IPS-18c (cell line): ENCODE results near the gene NDUFAB1.
"Not testable (repeated sequence)": the region's sequence is repeated elsewhere in the genome, so short reads cannot be mapped to it uniquely, and the experiment has no call there.

ENCODE experiments used
- H3K4me3 ChIP-seq: 2 replicates; pipeline ENCODE4 v1.7.0; 2013; ENCODE audit warnings: low read depth, mild to moderate bottlenecking, low read length, moderate library complexity; ENCODE audit not compliant: insufficient read depth
- H3K9me3 ChIP-seq: one replicate; pipeline ENCODE4 v1.6.1; 2013; ENCODE audit warnings: mild to moderate bottlenecking, low read length, moderate library complexity; ENCODE audit not compliant: control insufficient read depth, insufficient read depth

Gene NDUFAB1

DNA sequence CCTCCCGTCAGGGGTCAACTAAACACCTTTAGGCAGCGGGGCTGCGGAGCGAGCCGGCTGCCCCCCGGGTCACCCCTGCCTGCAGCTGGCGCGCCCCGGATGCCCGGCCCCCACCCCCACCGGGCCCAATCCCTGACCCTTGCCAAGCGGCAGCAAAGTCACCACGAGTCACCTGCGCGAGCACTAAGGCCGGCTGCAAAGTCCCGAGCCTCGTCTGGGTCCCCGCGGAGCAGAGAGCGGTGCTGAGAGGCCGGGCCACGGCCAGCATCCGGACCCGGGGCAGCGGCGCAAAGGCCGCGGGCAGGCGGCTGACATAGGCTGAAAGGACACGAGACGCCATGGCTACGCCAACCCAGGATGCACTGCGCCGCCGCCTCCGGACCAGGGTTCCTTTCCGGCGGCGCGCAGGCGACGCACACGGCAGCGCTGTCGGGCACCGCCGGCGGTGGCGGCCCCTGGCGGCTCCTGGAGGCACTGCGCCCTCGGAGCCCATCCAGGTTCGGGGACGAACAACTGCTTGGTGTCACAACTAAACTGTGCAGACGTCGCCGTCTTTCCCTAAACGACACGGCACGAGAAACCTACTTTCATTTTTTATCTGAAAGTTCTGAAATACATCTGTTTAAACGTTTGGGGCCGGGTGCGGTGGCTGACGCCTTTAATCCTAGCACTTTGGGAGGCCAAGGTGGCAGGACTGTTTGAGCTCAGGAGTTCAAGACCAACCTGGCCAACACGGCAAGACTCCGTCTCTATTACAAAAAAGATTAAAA, at the start of gene NDUFAB1:
Gene NDUFAB1, minus strand, starts transcription at position 366 of the 770 bp plus-strand sequence. Its CDS starts 26 bp downstream, at position 340.
- H3K4me3 ChIP-seq = peak within 1 kb of the TSS; percentile 98
- no peaks in the 10 kb centered on the region for H3K9me3 ChIP-seq

DNA sequence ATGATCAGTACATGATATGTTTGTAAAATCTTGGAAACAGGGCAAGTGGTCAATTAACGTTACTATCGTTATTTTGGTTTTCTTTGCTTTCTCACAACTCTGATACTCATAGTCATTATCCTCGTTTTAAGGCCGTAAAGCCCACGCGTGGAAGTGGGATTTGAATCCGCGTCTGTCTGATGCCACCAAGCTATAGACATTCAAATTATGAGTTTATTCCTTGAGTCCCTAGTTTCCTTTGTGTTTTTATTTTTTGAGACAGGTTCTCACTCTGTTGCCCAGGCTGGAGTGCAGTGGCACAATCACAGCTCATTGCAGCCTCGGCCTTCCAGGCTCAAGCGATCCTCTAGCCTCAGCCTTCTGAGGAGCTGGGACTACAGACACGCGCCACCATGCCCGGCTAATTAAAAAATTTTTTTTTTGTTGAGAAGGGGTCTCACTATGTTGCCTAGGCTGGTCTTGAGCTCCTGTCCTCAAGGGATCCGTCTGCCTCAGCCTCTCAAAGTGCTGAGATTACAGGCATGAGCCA, 46.2 kb upstream of the NDUFAB1 start:
- Histone ChIP-seq H3K4me3 (peak overlapping the region; percentile 97), H3K9me3 (no peaks in the 10 kb centered on the region)

DNA sequence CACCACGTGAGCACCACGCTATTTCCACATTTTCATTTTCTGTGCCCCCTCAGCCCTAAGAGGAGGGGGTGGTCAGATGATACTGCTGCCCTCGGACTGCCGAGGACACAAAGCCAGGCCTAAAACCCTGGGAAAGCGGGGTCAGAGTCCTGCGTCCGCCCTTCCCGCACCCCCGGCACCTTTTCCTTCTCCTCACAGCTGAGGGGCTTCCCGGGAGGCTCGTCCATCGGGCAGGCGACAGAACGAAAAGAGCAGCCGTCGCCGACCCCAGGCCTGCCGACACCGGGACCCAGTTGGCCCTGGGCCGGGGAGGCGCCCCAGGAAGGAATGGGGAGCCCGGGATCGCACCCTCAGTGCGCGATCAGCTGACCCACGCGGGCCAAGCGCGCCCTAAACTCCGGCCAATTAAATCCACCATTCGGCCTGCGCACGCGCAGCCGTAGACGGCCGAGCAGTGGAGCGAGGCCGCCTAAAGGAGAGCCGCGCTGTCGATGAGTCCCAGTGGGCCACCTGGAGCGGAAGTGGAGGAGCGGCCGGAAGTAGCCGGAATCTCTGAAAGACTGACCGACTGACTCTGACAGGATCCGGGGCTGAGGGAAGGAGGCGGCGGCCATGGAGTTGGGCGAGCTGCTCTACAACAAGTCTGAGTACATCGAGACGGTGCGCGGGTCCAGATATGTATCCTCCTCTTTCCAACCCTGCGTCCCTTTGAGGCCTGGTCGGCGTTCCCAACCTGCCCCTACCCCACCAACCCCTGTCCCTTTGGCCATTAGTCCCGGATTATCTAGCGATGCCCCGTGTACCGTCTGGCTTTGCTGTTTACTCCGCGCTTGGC, 45.0 kb upstream of the NDUFAB1 start, which contains the start of the genes DCTN5 and PALB2:
Gene DCTN5, plus strand, starts transcription at position 536 of the 835 bp plus-strand sequence. Its CDS starts 77 bp downstream, at position 613.
Gene PALB2, minus strand, starts transcription at position 380 of the 835 bp plus-strand sequence. Its CDS starts 153 bp downstream, at position 227.
- H3K4me3 ChIP-seq = peak within 1 kb of the TSS; percentile 97

DNA sequence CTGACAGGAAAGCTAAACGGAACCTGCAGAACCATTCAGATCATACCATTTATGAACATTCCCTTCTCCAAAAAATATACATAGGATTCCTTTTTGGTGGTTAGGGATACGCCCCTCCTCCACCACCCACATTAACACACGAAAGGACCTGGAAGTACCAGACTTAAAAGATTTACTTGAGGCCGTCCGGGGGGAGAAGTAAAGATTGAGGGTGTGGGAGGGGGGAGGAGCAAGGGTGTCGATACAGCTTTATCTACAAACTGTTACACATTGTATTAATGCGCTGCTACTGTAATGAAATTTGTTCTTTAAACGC, 44.5 kb upstream of the NDUFAB1 start:
- Histone ChIP-seq H3K9me3 (no peaks in the 10 kb centered on the region), H3K4me3 (peak overlapping the region; percentile 97)

More for the DNA sequence above, 45.0 kb upstream of the NDUFAB1 start, which contains the start of the genes DCTN5 and PALB2:
- H3K9me3 ChIP-seq = no peaks in the 10 kb centered on the region

DNA sequence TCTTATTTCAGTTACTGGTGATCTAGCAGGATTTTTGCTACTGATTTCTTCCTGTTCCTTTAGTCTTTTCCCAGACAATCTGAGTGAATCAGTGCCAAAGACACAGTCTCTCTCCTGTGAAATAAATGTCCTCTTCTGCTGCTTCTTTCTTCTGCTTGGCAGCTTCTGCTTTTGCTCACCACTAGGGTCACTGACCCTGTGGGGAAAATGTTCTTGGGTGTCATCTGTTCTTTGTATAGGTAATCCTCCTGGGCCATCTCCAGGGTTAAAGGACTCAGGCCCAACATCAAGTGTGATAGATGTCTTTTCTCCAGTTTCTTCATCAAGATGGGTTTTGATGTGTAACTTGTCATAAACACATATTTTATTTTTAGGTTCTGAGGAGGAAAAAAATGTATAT, 39.8 kb upstream of the NDUFAB1 start:
- H3K9me3 ChIP-seq = no peaks in the 10 kb centered on the region
- no peak overlapping the region for H3K4me3 ChIP-seq

DNA sequence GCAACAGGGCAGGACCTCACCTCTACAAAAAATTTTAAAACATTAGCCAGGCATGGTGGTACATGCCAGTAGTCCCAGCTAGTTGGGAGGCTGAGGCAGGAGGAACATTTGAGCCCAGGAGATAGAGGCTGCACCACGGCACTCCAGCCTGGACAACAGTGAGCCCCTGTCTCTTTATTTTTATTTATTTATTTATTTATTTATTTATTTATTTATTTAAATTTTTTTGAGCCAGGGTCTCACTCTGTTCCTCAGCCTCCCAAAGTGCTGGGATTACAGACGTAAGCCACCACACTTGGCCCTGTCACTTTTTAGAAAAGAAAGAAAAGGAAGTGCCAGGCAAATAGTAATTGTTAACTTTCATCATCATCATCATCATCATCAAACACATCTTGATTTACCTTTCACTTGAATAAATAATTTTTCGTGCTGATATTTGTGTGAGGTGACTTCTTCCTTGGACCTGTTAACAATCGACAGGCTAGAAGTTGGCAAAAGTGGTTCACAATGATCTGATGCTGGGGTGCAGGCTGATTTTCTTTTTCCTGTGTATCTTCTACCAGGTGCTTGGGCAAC, 38.4 kb upstream of the NDUFAB1 start:
- Histone ChIP-seq H3K4me3 (no peak overlapping the region), H3K9me3 (no peaks in the 10 kb centered on the region)

DNA sequence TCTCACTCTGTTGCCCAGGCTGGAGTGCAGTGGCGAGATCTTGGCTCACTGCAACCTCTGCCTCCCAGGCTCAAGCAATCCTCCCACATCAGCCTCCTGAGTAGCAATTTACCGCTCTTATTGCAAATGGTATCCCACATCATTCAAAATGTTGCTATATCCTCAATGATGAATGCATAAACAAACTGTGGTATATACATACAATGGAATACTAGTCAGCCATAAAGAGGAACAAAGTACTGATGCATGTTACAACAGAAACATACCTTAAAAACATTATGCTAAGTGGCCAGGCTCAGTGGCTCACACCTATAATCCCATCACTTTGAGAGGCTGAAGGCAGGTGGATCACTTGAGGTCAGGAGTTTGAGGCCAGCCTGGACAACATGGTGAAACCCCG, 35.8 kb upstream of the NDUFAB1 start:
- not testable (repeated sequence) for H3K4me3 ChIP-seq, H3K9me3 ChIP-seq

DNA sequence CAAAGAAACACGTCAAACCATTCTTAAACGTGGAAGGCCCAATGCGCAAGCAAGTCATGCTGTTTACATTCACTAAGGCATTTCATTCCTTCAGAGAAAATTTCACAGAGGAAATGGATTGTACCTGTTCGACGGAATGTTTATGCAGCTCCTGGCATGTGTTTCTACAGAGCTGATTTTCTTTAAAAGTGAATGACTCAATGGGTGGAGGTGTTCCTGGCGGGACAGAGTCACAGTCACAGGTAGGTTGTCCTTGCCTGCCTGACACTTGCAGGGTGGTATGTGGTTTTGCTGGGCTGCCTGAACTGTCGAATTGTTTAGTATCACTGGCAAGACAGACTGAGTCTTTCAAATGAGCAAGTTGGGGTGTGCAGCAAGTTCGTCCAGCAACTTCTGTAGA, 33.4 kb upstream of the NDUFAB1 start:
- H3K4me3 ChIP-seq = no peak overlapping the region
- H3K9me3 ChIP-seq = no peaks in the 10 kb centered on the region

DNA sequence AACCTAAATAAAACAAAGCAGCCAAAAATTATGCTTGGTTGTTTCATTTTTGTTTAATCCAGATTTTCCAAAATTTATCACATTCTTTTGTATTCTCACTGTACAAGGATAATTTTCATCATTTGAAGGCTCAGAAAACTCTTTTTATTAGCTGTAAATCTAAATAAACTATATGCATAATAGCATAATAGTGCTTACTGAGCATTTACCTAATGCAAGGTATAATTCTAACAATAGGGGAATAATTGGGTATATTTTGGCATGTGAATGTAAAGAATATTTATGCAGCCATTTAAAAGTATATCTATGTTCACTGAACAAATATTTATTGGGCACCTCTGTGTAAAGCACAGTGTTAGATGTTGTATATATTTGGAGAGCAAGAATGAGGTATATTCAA, 28.0 kb upstream of the NDUFAB1 start:
- H3K9me3 ChIP-seq = no peaks in the 10 kb centered on the region
- H3K4me3 ChIP-seq = no peak overlapping the region

DNA sequence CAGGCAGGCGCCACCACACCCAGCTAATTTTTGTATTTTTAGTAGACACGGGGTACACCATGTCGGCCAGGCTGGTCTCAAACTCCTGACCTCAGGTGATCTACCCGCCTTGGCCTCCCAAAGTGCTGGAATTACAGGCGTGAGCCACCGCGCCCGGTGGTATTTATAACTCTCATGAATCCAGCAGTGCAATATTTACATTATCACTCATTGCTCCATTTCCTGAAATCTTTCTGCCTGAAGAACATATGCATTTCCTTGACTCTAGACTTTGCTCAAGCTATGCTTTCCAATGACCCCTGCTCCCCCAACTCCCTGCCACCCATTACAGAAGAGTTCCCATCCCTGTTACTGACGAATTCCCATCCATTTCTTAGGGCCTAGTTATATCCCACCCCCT, 19.7 kb upstream of the NDUFAB1 start:
- H3K4me3 ChIP-seq = no peak overlapping the region
- H3K9me3 ChIP-seq = no peaks in the 10 kb centered on the region

DNA sequence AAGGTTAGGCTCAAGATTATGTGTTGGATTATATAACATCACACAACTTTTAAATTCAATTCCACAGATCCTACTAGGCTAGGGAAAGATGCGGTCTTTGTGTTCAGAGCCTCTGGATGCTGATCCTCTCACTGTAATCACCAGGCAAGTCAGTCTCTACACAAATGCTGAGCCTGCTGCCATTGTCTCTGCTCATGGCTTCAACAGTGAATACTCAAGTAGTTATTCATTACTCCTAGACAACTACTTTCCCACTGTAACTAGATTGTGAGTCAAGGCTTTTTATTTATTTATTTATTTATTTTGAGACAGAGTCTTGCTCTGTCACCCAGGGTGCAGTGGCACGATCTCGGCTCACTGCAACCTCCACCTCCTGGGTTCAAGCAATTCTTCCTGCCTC, 15.8 kb upstream of the NDUFAB1 start:
- H3K4me3 ChIP-seq = no peak overlapping the region
- no peaks in the 10 kb centered on the region for H3K9me3 ChIP-seq

DNA sequence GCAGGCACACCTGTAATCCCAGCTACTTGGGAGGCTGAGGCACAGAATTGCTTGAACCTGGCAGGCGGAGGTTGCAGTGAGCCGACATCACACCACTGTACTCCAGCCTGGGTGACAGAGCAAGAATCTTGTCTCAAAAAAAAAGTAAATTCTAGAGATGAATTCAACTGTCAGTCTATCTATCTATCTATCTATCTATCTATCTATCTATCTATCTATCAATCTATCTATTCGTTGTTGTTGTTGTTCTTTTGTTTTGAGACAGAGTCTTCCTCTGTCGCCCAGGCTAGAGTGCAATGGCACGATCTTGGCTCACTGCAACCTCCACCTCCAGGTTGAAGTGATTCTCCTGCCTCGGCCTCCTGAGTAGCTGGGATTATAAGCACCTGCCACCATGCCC, 14.8 kb upstream of the NDUFAB1 start:
- not testable (repeated sequence) for H3K4me3 ChIP-seq, H3K9me3 ChIP-seq

DNA sequence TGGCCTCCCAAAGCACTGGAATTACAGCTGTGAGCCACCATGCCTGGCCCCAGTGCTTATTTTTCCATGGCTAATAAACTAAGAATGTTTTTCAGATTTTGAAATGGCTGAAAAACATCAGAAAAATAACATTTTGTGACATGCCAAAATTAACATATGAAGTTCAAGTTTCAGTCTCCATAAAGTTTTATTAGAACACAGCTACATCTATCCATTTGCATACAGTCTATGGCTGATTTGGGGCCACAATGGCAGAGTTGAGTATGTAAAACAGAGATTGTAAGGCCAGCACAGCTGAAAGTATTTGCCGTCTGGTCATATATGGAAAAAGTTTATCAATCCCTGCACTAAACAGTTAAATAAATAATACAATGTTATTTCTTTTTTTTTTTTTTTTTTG, 13.8 kb upstream of the NDUFAB1 start:
- H3K4me3 ChIP-seq = no peak overlapping the region
- H3K9me3 ChIP-seq = no peaks in the 10 kb centered on the region

DNA sequence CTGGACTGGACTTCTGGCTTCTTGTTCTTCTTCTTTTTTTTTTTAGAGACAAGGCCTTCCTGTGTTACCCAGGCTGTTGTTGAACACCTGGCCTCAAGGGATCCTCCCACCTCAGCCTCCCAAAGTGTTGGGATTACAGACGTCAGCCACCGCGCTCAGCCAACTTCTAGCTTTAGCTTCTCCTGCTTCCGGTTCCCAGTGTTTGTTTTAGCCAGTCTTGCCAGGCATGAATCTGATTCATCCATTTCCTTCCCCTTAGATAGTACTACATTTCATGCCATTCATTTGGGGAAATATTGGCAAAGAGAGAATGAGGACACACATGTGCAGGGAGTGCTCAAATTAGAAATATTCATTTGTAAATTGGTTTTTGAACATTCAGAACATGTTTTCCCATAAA, 12.1 kb upstream of the NDUFAB1 start:
- Histone ChIP-seq H3K9me3 (no peaks in the 10 kb centered on the region), H3K4me3 (no peak overlapping the region)

DNA sequence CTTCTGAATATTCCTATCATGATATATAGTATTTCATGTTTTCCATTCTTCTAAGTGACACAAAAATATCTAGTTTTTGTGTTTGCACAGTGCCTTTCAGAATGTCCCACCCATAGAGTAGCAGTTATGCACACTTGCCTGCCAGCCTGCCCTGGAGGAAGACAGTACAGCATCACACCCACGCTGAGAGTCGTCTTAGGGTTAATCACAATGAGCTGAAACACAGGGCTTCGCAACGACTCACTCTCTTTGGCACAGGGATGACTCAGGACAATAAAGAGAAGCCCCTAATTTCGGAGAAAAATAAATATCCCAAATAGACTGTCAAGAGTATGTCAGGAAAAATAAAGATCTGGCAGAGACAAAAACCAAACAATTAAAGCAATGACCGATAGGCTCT, 11.6 kb upstream of the NDUFAB1 start:
- no peak overlapping the region for H3K4me3 ChIP-seq

DNA sequence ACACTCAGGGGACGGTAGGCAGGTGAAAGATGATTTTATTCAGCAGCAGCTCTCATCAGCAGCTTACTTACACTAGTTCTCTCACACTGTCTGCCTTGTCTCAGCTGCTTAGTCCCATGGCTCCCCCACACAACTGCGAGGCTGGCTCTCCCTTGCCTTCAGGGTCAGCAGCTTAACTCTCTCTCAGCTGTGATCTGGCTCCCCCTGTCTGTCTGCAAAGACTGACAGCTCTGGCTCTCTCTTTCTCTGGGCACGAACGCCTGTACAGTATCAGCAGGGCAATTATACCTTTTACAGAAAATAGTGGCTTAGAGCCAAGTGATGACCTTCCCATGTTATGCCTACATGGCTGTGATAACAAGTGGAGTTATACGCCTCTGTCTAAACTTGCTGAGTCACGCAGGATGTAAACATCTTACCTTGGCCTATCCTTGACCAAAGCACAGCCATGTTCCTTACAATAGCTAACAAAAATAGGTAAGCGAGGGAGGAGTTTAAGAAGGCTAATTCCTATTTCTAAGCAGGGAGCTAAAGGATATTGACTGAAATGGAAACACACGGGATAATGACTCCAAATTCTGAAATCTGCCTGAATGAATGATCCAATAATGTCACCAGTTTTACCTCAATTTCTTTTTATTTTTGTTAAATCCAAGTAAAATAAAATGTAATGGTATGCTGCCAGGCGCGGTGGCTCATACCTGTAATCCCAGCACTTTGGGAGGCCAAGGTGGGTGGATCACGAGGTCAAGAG, 1.1 kb upstream of the NDUFAB1 start:
- no peak overlapping the region for H3K4me3 ChIP-seq

More for the DNA sequence above, 11.6 kb upstream of the NDUFAB1 start:
- no peaks in the 10 kb centered on the region for H3K9me3 ChIP-seq

More for the DNA sequence above, 1.1 kb upstream of the NDUFAB1 start:
- H3K9me3 ChIP-seq = no peaks in the 10 kb centered on the region
